DND-41 (cell line): ENCODE measurements around the gene HDAC10.

Experiments
- CTCF ChIP-seq: IDR thresholded peaks from 2 replicates; pipeline ENCODE4 v1.5.1; 2012; ENCODE audit warnings: borderline replicate concordance, low read length, moderate library complexity, mild to moderate bottlenecking; ENCODE audit not compliant: poor library complexity, severe bottlenecking; ENCODE audit errors: extremely low read depth
- EZH2 ChIP-seq: IDR thresholded peaks from 3 replicates; pipeline ENCODE4 v1.6.1; 2012; ENCODE audit warnings: borderline replicate concordance, low read depth, mild to moderate bottlenecking, moderate library complexity, low read length, inconsistent platforms; ENCODE audit not compliant: severe bottlenecking

GRCh38 chr22:50200461-50201190, 50.4 kb downstream of the HDAC10 start, which contains the start of gene SELENOO:
- TF ChIP-seq CTCF, result no peak
- no peak for TF ChIP-seq EZH2
